GM19043 (cell line): ENCODE measurements around the gene MRPL43.

Experiments used
- ATAC-seq: cut with Tn5 transposase; IDR thresholded peaks from one replicate; pipeline ENCODE4 v1.9.1; 2021; ENCODE audit warnings: low read depth; ENCODE audit not compliant: unreplicated experiment

MRPL43 gene

DNA sequence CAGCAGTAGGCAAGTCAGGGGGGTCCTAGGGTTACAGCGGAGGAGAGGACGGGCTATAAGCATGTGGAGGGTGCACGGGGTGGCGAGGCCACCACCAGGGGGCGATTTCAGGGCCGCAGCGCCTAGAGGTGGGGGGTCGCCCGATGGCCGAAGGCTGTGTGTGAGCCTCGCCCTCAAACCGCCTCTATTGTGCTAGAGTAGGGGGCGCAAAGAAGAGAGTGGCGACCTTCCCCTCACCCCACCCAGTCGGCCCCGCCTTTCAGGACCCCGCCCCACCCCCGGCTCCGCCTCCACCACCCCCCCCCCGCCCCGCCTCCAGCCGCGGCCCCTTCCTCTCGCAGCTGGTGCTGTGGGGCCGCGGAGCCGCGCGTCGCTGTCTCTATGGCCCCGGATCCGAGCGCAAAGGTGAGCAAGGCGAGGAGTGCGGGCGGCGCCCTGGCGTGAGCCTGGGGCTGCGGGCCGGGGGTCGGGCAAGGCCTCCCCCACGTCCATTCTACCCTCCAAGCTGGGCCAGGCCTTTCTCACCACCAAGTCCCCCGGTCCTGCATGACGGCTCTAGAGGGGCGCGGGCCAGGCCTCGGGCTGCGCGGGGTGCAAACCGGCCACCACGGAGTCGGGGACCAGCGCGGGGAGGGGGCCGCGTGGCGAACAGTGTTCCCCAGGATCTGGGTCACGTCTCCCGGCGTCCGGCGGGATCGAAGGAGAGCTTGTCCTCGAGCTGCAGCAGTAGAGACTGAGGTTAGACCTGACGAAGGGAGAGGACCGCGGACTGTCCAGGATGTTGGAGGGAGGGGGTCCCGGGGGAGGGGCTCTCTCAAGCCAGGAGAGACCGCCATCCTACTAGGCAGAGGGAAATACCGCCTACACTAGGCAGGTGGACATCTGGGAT lies 17.9 kb downstream of the MRPL43 start, which contains the start of gene SEMA4G:
TSS of gene SEMA4G (plus strand) at position 318 of the 889 bp plus-strand sequence. CDS start 3,409 bp downstream, outside the sequence.
- peak; percentile 61 for ATAC-seq

DNA sequence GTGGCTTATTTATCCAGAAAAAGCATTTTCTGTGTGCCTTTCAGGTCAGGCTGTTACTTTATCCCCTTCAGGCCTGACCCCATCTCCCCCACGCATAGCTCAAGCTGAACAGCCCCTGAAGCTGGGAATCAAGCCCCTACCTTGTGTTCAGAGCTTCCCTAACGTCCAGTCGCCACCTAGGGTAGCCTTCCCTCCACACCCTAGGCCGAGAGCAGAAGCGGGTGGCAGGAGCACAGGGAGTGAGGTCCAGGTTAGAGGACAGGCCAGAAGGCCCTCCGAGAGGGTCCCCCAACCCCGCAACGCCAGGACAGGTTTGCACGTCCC lies 18.5 kb downstream of the MRPL43 start:
- ATAC-seq = no peak

DNA sequence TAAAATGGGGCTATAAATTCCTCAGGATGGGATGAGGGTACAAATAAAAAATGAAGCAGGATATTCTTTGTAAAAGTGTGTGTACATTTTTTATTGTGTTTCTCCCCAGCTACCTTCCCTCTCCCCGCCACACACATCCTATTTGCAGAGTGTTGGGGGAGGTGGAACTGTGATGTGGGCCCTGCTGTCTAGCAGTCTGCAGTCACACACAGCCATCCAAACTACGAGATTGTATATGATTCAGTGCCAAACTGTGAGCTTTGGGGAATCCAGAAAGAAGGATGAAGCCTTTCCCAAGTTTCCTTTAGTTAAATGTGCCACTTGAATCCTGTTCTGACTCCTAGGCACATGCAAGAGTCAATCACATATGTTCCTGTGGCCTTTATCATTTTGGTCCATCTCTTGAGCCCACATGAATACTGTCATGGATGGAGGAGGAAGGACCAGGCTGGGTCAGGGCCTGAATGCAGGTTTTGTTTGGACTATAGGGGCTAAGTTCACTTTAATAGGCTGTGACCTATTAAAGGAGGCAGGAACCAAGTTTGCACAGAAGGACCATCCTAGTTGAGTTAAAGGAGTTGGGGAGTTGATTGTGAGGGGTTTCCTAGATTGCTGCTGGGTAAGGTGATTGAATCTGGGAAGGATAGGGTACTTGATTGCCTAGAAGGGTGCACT lies 19.1 kb downstream of the MRPL43 start:
- no peak for ATAC-seq

DNA sequence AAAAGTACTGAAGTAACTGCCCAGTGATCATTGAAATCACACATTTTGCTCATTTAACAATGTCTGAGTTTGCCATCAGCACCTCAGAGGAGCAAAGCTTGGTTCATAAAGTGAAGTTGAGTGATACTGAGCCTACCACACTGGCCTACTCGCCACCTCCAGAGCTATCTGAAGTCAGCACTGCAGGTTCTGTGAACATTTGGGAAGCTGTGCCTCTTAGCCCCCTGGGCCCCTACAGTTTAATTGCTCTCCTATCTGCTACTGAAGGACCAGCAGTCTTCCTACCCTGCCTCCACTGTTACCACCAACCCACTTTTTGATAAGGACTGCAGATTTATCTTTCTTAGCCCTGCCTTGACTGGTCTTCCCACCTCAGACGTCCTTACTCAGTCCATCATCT lies 20.0 kb downstream of the MRPL43 start:
- ATAC-seq = no peak

DNA sequence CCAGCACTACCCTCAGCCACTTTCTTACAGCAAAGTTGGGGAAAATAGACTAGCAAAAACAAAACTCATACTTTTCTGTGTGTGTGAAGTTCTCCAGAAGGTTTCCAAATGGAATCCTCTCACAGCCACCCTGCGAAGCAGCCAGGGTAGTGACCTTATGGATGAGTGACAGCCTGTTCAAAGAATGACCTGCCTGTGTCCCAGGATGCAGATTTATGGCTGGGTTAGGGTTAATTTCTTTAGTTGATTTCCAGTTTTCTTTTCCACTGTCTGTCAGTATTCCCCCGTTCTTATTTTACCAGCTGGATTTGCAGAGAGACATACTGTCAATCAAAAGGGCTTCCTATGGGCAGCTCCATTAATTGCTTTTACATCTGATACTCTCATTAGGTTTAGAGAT lies 20.4 kb downstream of the MRPL43 start:
- no peak for ATAC-seq

DNA sequence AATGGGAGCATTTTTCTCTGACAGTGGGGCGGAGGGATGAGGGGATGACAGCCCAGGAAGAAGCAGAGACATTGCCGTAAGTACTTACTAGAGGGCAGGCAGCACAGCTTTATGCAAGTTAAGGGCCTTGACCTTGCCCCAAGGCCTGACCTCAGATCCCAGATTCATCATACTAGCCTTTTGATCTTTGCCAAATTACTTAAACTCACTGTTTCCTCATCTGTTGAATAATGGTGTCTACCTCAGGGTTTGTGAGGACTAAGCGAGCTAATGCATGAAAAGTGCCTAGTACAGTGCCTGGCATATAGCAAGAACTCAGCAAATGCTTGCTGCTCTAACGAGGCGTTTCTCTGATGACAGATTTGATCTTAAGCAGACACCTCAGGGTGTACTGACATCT lies 21.5 kb downstream of the MRPL43 start:
- no peak for ATAC-seq

DNA sequence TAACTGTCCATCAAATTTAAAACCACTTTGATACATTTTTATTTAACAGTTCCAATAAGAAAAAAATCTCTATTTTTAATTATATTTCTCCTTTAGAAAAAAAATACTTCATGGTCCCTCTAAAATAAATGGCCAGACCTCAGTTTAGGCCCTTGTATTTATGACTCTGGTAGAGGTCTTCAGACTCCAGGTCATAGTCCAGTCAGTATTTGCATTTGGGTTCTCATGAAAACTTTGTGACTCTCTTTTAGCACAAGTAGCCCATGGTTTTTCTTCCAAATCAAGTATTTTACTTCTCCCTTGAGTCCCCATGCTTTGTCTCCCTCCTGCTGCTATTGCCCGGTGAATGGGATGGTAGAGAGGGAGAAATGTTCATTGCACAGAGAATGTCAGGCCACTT lies 23.5 kb downstream of the MRPL43 start:
- no peak for ATAC-seq

DNA sequence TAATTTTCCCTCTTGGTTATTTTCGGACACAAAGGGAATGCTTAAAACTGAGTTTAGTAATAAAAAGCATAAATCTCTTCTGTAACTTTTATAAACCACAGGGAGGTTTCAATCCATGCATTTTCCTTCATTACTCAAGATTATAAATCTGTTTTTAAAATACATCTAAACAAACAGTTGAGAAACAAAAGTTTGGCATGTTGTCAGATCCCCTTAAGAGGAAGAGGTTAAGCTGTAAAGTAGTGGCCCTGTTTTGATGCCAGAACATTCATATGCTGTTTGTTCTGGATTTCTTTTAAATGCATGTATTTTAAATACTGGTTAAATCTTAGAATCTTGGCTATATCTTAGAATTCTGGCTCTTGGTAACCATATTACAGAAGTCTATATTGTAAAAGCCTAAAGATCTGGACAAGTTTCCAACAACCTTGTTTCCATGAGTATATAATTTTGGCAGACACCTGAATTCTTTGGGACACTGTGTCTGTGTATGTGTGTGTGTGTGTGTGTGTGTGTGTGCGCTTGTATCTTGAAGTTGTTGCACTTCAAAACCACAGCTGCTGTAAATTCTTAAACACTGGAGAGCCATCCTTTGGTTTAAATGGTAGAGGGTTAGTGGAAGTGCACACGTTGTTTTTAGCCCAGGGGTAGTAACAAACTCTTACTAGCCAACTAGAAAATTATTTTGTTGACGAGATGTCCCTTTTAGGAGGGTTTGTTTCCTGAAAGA lies 24.8 kb downstream of the MRPL43 start:
- ATAC-seq = no peak

DNA sequence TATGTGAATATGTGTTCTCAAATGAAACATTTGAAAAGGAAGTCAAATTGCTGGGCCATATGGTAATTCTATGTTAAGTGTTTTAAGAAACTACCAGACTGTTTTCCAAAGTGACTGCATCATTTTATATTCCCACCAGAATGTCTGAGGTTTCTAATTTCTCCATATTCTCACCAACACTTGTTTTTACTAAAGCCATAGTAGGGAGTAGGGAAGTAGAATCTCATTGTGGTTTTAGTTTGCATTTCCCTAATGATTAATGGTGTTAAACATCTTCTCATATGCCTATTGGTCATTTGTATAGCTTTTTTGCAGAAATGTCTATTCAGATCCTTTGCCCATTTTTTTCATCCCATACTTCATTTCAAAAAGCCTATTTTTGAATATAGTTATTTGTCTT lies 27.0 kb downstream of the MRPL43 start:
- ATAC-seq = no peak

DNA sequence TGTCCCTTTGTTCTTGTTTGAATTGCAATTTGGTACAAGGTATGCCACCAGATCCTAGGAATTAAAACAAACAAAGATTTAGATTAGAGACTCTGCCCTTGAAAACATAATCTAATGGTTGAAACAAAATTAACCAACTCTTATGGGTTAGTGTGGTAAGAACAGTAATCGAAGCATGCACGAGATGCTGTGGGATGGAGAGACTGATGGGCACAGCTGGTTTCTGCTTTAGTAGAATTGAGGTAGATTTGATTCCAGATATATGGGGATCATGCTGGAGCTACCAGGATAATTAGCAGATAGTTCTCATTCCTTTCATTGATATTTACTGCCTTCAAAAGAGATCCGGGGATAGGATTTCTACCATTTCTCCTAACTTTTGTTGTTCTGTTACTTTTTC lies 38.4 kb downstream of the MRPL43 start:
- ATAC-seq = no peak

DNA sequence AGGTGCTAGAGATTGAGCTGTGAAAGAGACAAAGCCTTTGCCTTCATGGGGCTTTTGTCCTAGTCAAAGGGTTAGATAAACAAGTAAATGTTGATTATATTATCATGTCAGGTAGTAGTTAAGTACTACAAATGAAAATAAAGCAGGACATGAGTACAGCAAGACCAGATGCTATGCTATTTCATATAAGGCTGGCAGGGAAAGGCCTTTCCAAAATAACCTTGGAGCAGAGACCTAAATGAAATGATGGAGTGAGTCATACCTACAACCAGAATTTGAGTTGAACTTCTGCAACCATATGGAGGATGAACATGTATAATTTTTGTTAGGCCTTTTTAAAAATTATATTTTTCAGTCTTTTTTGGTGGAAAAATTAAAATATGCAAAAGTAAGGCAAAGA lies 41.5 kb downstream of the MRPL43 start:
- no peak for ATAC-seq

DNA sequence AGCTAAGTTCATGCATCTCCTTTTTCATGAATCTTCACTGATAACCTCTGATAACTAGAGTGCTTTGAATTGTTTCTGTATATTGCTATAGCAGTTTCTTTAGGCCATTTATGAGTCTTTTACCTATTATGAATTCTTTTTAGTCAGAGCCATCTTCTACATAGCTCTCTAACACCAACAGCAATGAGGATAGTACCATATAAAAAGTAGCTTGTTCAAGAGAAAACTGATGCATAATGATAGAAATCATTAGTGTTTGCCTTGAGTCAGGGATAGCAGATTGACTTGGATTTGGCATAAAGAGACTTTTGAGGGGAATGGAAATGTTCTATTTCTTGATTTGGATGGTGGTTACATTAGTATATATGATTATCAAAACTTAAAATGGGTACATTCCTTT lies 43.8 kb downstream of the MRPL43 start:
- no peak for ATAC-seq

DNA sequence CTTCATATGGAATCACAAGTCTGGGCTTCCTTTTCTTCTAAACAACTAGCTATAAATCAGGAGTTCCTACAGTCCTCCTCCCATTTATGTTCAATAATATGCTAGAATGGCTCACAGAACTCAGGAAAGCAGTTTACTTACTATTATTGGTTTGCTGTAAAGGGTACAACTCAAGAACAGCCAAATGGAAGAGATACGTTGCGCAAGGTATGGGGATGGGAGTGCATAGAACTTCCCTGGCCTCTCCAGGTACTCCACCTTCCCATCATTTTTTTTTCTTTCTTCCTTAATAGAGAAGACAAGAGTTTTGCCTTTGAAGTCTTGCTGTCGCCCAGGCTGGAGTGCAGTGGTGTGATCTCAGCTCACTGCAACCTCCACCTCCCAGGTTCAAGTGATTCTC lies 45.1 kb downstream of the MRPL43 start:
- no peak for ATAC-seq

DNA sequence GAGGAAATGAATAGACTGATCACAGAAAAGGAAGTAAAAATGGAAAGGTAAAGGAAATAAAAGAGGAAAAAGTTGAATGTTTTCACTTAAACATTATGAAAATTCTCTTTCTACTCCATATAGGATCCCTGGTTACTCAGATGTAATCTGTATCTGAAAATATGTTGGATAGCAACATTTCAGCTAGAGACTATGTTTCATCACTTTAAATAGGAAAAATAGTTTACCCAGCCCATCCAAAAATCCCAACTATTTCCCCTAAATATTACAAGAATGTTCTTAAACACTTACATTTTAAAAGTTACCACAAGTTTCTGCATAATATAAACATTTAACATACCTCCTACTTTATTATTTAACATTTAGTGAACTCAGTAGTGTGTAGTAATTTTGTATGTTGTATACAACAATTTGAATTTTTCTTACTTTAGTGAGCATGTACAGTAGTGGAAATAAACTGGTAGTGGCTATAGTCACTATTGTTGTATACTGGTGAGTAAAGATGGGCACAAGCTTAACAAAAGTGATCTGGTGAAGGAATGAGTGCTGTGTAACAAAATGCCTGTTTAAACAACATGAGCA lies 47.4 kb downstream of the MRPL43 start:
- ATAC-seq = no peak
